ENCODE data around the gene CERS6.

DNA sequence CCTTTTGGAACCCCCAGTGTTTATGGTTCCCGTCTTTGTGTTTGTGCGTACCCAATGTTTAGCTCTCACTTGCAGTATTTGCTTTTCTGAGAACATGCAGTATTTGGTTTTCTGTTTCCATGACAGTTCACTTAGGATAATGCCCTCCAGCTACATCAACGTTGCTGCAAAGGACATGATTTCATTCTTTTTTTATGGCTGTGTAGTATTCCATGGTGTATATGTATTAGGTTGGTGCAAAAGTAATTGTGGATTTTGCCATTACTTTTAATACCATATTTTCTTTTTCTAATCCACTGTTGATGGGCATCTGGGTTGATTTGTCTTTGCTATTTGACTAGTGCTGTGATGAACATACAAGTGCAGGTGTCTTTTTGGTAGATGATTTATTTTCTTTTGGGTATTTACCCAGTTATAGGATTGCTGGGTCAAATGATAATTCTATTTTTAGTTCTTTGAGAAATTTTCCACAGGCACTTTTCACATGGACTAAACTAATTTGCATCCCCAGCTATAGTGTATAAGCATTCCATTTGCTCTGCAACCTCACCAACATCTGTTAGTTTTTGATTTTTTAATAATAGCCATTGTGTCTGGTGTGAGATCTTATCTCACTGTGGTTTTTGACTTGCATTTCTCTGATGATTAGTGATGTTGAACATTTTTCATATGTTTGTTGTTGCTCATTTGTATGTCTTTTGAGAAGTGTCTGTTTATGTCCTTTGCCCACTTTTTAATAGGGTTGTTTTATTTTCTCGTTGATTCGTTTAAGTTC, 63.6 kb downstream of the CERS6 start:
- TF ChIP-seq ESRRG (CRISPR knock-in tag; IDR thresholded peaks at IDR 0.05) = no peak
- TF ChIP-seq, protein P1, sequence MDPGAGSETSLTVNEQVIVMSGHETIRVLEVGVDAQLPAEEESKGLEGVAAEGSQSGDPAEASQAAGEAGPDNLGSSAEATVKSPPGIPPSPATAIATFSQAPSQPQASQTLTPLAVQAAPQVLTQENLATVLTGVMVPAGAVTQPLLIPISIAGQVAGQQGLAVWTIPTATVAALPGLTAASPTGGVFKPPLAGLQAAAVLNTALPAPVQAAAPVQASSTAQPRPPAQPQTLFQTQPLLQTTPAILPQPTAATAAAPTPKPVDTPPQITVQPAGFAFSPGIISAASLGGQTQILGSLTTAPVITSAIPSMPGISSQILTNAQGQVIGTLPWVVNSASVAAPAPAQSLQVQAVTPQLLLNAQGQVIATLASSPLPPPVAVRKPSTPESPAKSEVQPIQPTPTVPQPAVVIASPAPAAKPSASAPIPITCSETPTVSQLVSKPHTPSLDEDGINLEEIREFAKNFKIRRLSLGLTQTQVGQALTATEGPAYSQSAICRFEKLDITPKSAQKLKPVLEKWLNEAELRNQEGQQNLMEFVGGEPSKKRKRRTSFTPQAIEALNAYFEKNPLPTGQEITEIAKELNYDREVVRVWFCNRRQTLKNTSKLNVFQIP (CRISPR knock-in tag; IDR thresholded peaks at IDR 0.05; ENCODE audit: borderline replicate concordance, low read depth) = no peak
- TF ChIP-seq OSR1 (CRISPR knock-in tag; IDR thresholded peaks at IDR 0.05) = no peak
- no peak for TF ChIP-seq SNAI2 (CRISPR knock-in tag; IDR thresholded peaks at IDR 0.05)
- TF ChIP-seq TOX (CRISPR knock-in tag; IDR thresholded peaks at IDR 0.05; ENCODE audit: borderline replicate concordance) = no peak
- TF ChIP-seq ZFP30 (CRISPR knock-in tag; IDR thresholded peaks at IDR 0.05) = no peak
- TF ChIP-seq TCF4 (CRISPR knock-in tag; IDR thresholded peaks at IDR 0.05; ENCODE audit: borderline replicate concordance) = no peak
- TF ChIP-seq ZNF565 (CRISPR knock-in tag; conservative IDR thresholded peaks at IDR 0.05; ENCODE audit: low read depth) = no peak
